GM21529 (cell line): Measurements from ENCODE around the gene CCDC121.

Experiments
- ATAC-seq: cut with Tn5 transposase; IDR thresholded peaks from one replicate; pipeline ENCODE4 v1.9.1; 2021; ENCODE audit not compliant: unreplicated experiment

Gene CCDC121

GRCh38 chr2:27582695-27583389 lies 46.0 kb downstream of the CCDC121 start, which contains the start of gene ZNF512:
Gene ZNF512 (plus strand): TSS chr2:27583042. CDS start chr2:27583113, 71 bp downstream.
- peak; percentile 97 for ATAC-seq

- no peak for ATAC-seq
These were observed 46.6 kb downstream of the CCDC121 start for GRCh38 chr2:27582129-27582694.

- ATAC-seq: no peak
These were observed 47.2 kb downstream of the CCDC121 start for GRCh38 chr2:27581417-27582128.
